Activated naive CD4-positive, alpha-beta T cell treated with anti-CD3 and anti-CD28 coated beads for 36 hours (primary cell): ENCODE measurements around the gene PSMD7. TPM values are rescaled to one million over a fixed set of nuclear protein-coding genes. Genes with fewer than 3 reads are reported as not detected.
"Not testable (repeated sequence)": the region's sequence is repeated elsewhere in the genome, so short reads cannot be mapped to it uniquely, and the experiment has no call there.

Experiments used
- CTCF ChIA-PET: fragments of 350-600 bp; sonication (Branson Sonifier 250); formaldehyde crosslinking; loops from one replicate; lab custom pipeline; 2021; ENCODE audit warnings: antibody characterized with exemption; lab: Charles Lee
- DNase-seq: peaks from one replicate; pipeline ENCODE4 v3.0.0-alpha.2; 2020
- H3K27ac Mint-ChIP-seq: one replicate; pipeline ENCODE4 v1.8.0; 2021; ENCODE audit warnings: mild to moderate bottlenecking, mixed read lengths
- H3K27me3 Mint-ChIP-seq: one replicate; pipeline ENCODE4 v1.8.0; 2021; ENCODE audit warnings: low read depth, mixed read lengths
- H3K36me3 Mint-ChIP-seq: one replicate; pipeline ENCODE4 v1.8.0; 2021; ENCODE audit warnings: low read depth, mixed read lengths
- H3K4me1 Mint-ChIP-seq: one replicate; pipeline ENCODE4 v1.8.0; 2021; ENCODE audit warnings: low read depth, mixed read lengths
- H3K4me3 Mint-ChIP-seq: one replicate; pipeline ENCODE4 v1.8.0; 2021; ENCODE audit warnings: mild to moderate bottlenecking, moderate library complexity, mixed read lengths
- H3K9me3 Mint-ChIP-seq: one replicate; pipeline ENCODE4 v1.8.0; 2021; ENCODE audit warnings: mixed read lengths
- intact Hi-C: fragments of 100-400 bp; cut with micrococcal nuclease; formaldehyde crosslinking; loops from one replicate; pipeline ENCODE4 v1.15.1; 2023
- total RNA-seq, 2 experiments: library from RNA; stranded (reverse); gene quantifications; one replicate each; pipeline ENCODE4 v1.2.3, GENCODE V29; 2021

PSMD7 gene
- total RNA-seq, 2 experiments from 2014 or later: 113 to 114 TPM

- Mint-ChIP-seq H3K27ac (no peak overlapping the region), H3K9me3 (no peaks in the 10 kb centered on the region), H3K27me3 (no peaks in the 10 kb centered on the region), H3K4me1 (no peaks in the 10 kb centered on the region), H3K4me3 (no peak overlapping the region), H3K36me3 (peaks cover 9% of the 10 kb centered on the region)
- intact Hi-C loops: no loop called here
- CTCF ChIA-PET: interaction anchor here (1.3 kb wide), 1 partner anchor 405 kb away, joined by 3 read pairs; no protein-coding TSS in a partner anchor
- DNase-seq: no peak
Measured at GRCh38 chr16:74322301-74322710, 25.7 kb downstream of the PSMD7 start.

DNA sequence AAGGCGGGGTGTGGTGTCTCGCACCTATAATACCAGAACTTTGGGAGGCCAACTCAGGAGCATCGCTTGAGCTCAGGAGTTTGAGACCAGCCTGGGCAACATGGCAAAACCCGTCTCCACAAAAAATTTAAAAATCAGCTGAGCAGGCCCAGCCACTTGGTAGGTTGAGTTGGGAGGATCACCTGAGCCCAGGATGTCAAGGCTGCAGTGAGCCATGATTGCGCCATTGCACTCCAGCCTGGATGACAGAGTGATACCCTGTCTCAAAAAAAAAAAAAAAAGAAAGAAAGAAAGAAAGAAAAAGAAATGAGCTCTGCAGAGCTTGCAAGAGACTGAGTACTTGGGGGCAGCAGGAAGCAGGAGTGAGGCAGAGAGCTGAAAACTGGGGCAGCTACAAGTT, 28.2 kb downstream of the PSMD7 start:
- H3K27me3 Mint-ChIP-seq, DNase-seq, H3K4me1 Mint-ChIP-seq, intact Hi-C loops, H3K27ac Mint-ChIP-seq, H3K4me3 Mint-ChIP-seq, H3K9me3 Mint-ChIP-seq, H3K36me3 Mint-ChIP-seq: not testable (repeated sequence)
- CTCF ChIA-PET: interaction anchor here (0.7 to 1.0 kb wide), 3 partner anchors 9 to 20 kb away, joined by 3 to 4 read pairs (median 3); no protein-coding TSS in a partner anchor

DNA sequence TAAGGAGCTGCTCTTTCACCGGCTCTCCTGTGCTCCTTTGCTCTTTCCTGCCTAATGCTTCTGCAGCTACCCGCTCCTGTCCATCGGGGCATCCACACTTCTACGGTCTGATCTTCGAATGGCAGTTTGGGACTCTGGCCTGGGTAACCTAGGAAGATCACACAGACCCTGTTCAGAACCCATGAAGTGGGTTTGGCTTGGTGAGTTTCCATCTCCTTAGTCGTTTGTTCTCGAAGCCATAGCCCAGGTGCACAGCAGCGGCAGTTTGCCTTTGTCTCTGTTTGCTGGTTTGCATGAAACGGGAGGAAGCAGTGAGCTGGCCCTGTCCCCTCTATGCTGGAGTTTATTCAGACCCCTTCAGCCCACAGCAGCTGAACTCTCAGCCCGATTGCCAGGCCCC, 29.0 kb downstream of the PSMD7 start:
- Mint-ChIP-seq H3K27me3 (no peaks in the 10 kb centered on the region), H3K9me3 (no peaks in the 10 kb centered on the region), H3K27ac (no peak overlapping the region), H3K36me3 (peaks cover 9% of the 10 kb centered on the region), H3K4me1 (no peaks in the 10 kb centered on the region), H3K4me3 (no peak overlapping the region)
- intact Hi-C loops: no loop called here
- DNase-seq: no peak
- CTCF ChIA-PET: interaction anchor here (1.0 kb wide), 1 partner anchor 9 kb away, joined by 3 read pairs; no protein-coding TSS in a partner anchor

DNA sequence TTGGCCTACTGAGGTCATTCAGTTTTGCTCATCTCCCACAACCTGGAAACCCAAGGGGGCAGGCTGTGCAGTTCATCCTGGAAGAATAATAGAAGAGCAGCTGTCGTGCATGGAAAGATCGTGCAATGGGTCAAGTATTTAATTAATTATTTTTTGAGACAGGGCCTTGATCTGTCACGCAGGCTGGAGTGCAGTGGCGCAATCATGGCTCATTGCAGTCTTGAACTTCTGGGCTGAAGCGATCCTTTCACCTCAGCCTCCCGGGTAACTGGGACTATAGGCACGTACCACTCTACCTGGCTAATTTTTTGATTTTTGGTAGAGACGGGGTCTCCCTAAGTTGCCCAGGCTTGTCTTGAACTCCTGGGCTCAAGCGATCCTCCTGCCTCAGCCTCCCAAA, 31.7 kb downstream of the PSMD7 start:
- intact Hi-C loops, H3K4me1 Mint-ChIP-seq, H3K9me3 Mint-ChIP-seq, H3K27me3 Mint-ChIP-seq, H3K27ac Mint-ChIP-seq, CTCF ChIA-PET, DNase-seq, H3K4me3 Mint-ChIP-seq: not testable (repeated sequence)
- peaks cover 16% of the 10 kb centered on the region for H3K36me3 Mint-ChIP-seq

DNA sequence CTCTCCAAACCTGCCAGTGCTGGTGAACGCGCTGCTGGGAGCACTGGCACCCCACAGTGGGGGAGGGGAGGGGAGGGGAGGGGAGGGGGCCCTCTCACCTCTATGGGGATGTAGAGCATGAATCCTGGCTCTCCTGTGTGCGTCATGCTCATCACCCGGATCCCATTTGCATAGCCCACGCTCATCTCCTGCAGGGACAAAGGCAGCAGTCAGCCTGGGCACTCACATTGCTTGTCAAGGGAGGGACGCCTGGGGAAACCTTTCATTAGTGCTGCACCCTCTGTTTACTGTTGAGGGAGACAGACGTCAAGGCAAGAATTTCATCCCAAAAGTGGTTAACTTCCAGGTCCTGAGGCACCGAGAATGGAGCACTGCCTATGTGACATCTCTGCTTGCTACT, 35.9 kb downstream of the PSMD7 start:
- H3K27me3 Mint-ChIP-seq, H3K4me3 Mint-ChIP-seq, H3K9me3 Mint-ChIP-seq, CTCF ChIA-PET, H3K4me1 Mint-ChIP-seq, H3K27ac Mint-ChIP-seq, intact Hi-C loops, DNase-seq: not testable (repeated sequence)
- peaks cover 19% of the 10 kb centered on the region for H3K36me3 Mint-ChIP-seq

DNA sequence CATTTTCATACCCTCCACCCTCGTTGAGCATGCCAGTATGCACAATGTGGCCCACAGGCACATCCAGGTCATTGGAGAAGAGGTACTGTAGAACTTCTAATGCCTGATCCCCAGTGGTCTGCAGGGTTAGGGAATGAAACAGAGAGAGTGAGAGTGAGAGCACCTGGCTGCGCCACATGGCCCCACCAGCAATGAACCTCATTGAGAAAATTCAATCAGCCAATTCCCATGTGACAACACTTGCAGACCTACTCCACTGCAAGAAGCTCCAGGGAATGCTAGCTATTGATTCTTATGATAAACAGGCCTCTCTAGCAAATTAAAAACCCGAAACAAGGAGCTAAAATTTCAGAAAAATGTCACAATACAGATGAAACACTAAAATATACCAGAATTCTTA, 40.9 kb downstream of the PSMD7 start:
- H3K4me1 Mint-ChIP-seq, DNase-seq, H3K27ac Mint-ChIP-seq, H3K27me3 Mint-ChIP-seq, H3K9me3 Mint-ChIP-seq, intact Hi-C loops, H3K4me3 Mint-ChIP-seq, CTCF ChIA-PET: not testable (repeated sequence)
- H3K36me3 Mint-ChIP-seq: peaks cover 13% of the 10 kb centered on the region

DNA sequence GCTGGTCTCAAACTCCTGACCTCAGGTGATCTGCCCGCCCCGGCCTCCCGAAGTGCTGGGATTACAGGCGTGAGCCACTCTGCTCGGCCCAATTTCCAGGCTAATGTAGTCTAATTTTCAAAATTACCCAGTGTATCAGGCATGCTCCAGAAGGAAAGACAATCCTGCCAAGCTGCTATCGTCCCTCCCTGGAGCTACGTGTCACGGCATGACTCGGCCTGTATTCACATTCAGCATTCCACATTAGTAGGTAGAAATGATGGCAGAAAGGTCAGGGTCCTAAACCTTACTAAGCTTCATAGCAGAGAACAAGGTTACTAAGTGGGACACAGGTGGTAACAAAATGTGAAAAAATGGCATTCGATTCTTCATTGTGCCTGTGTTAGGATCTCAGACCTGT, 42.6 kb downstream of the PSMD7 start:
- H3K4me1 Mint-ChIP-seq, CTCF ChIA-PET, H3K27ac Mint-ChIP-seq, H3K27me3 Mint-ChIP-seq, intact Hi-C loops, H3K9me3 Mint-ChIP-seq, H3K4me3 Mint-ChIP-seq, DNase-seq: not testable (repeated sequence)
- H3K36me3 Mint-ChIP-seq: peaks cover 16% of the 10 kb centered on the region

GRCh38 chr16:74353038-74353437, 56.4 kb downstream of the PSMD7 start:
- DNase-seq, intact Hi-C loops, H3K27ac Mint-ChIP-seq, H3K9me3 Mint-ChIP-seq, CTCF ChIA-PET, H3K4me1 Mint-ChIP-seq, H3K4me3 Mint-ChIP-seq, H3K36me3 Mint-ChIP-seq, H3K27me3 Mint-ChIP-seq: not testable (repeated sequence)

Other genes with a start within 250 kb of the PSMD7 start
- gene NPIPB15, start 79.5 kb downstream of the PSMD7 start, total RNA-seq: under 1 TPM in 1 of 2 experiments, not detected in 1; 0.62 TPM
- gene CLEC18B, start 124.7 kb downstream of the PSMD7 start, total RNA-seq: not detected